SU-DHL-6 (cell line): ENCODE data around the gene CHRNA7.

Experiments used
- CTCF ChIP-seq: fragments of 200-600 bp; sonication (generic); IDR thresholded peaks from one replicate; pipeline ENCODE4 v1.5.1; 2017; ENCODE audit warnings: antibody characterized with exemption, mild to moderate bottlenecking, low read length, moderate library complexity; ENCODE audit not compliant: insufficient read depth, poor library complexity, severe bottlenecking
- EZH2phosphoT487 ChIP-seq: fragments of 200-600 bp; sonication (generic), shearing (Covaris generic); conservative IDR thresholded peaks from 2 replicates; pipeline ENCODE4 v1.6.1; 2018; ENCODE audit warnings: mild to moderate bottlenecking, antibody characterized with exemption, low read length, moderate library complexity, mixed read lengths

- TF ChIP-seq CTCF = no peak
- no peak for TF ChIP-seq EZH2phosphoT487
Measured at GRCh38 chr15:32029862-32030781, at the start of gene CHRNA7.
